ENCODE results near the gene ALOX5.
"Not testable (repeated sequence)": the region's sequence is repeated elsewhere in the genome, so short reads cannot be mapped to it uniquely, and the experiment has no call there.

The ALOX5 gene

GRCh38 chr10:45348196-45348765, 25.7 kb upstream of the ALOX5 start:
- H3K27me3 ChIP-seq (ENCODE audit: control insufficient read depth in 1 of 2, insufficient read depth in 1 of 2, low read length in 2 of 2); H3K9ac ChIP-seq (ENCODE audit: low read length); H3K9me3 ChIP-seq (ENCODE audit: control insufficient read depth, low read length); H2BK120ac ChIP-seq (ENCODE audit: low read depth, low read length); H2AK5ac ChIP-seq (ENCODE audit: low read length, severe bottlenecking); H3K18ac ChIP-seq (ENCODE audit: low read depth in 1 of 2, low read length in 2 of 2); H3K27ac ChIP-seq (ENCODE audit: low read length, poor library complexity, severe bottlenecking); H4K91ac ChIP-seq (ENCODE audit: low read length); H3K4me1 ChIP-seq (ENCODE audit: control insufficient read depth, insufficient read depth, low read depth, low read length); H2BK5ac ChIP-seq (ENCODE audit: low read depth, low read length, poor library complexity, severe bottlenecking); H2BK15ac ChIP-seq (ENCODE audit: low read depth, poor library complexity, severe bottlenecking); H3K36me3 ChIP-seq (ENCODE audit: control insufficient read depth in 1 of 2, insufficient read depth in 2 of 2, low read depth in 1 of 2, low read length in 2 of 2); H3K23ac ChIP-seq (ENCODE audit: low read length in 2 of 2); H3K4ac ChIP-seq (ENCODE audit: low read depth in 1 of 2, low read length in 2 of 2); H2BK12ac ChIP-seq (ENCODE audit: low read length in 2 of 2); H4K8ac ChIP-seq (ENCODE audit: low read length); H3K4me2 ChIP-seq (ENCODE audit: low read length, poor library complexity, severe bottlenecking); DNase-seq; H3K14ac ChIP-seq (ENCODE audit: low read length in 2 of 2); H2AFZ ChIP-seq (ENCODE audit: low read depth, low read length); H3K79me1 ChIP-seq (replicated peaks; ENCODE audit: low read length, poor library complexity, severe bottlenecking); H3K4me3 ChIP-seq (ENCODE audit: insufficient read depth in 1 of 2, low read depth in 1 of 2, low read length in 2 of 2): not testable (repeated sequence)
- WGBS = 89% methylated on average over 26 of the region's 31 CpGs

- no peak overlapping the region for H2BK12ac ChIP-seq (ENCODE audit: low read length in 2 of 2)
- no peak overlapping the region for H2BK5ac ChIP-seq (ENCODE audit: low read depth, low read length, poor library complexity, severe bottlenecking)
- H3K4me2 ChIP-seq (ENCODE audit: low read length, poor library complexity, severe bottlenecking) = no peak overlapping the region
- WGBS = 73% methylated on average over 1 of the region's 1 CpG
- no peak overlapping the region for H3K14ac ChIP-seq (ENCODE audit: low read length in 2 of 2)
- H3K9me3 ChIP-seq (ENCODE audit: control insufficient read depth, low read length) = no peaks in the 10 kb centered on the region
- no peak overlapping the region for H2BK120ac ChIP-seq (ENCODE audit: low read depth, low read length)
- no peaks in the 10 kb centered on the region for H3K4me1 ChIP-seq (ENCODE audit: control insufficient read depth, insufficient read depth, low read depth, low read length)
- H3K4ac ChIP-seq (ENCODE audit: low read depth in 1 of 2, low read length in 2 of 2) = no peak overlapping the region
- no peak overlapping the region for H2AFZ ChIP-seq (ENCODE audit: low read depth, low read length)
- no peak overlapping the region for H4K91ac ChIP-seq (ENCODE audit: low read length)
- DNase-seq = no peak
- H3K27me3 ChIP-seq (ENCODE audit: control insufficient read depth in 1 of 2, insufficient read depth in 1 of 2, low read length in 2 of 2) = peaks cover 0 to 4% of the 10 kb centered on the region in 2 experiments
- H2BK15ac ChIP-seq (ENCODE audit: low read depth, poor library complexity, severe bottlenecking) = no peak overlapping the region
- no peak overlapping the region for H3K23ac ChIP-seq (ENCODE audit: low read length in 2 of 2)
- no peak overlapping the region for H3K18ac ChIP-seq (ENCODE audit: low read depth in 1 of 2, low read length in 2 of 2)
- H3K9ac ChIP-seq (ENCODE audit: low read length) = no peak overlapping the region
- H4K8ac ChIP-seq (ENCODE audit: low read length) = no peak overlapping the region
- H3K36me3 ChIP-seq (ENCODE audit: control insufficient read depth in 1 of 2, insufficient read depth in 2 of 2, low read depth in 1 of 2, low read length in 2 of 2) = no peaks in the 10 kb centered on the region
- no peak overlapping the region for H2AK5ac ChIP-seq (ENCODE audit: low read length, severe bottlenecking)
- no peaks in the 10 kb centered on the region for H3K79me1 ChIP-seq (replicated peaks; ENCODE audit: low read length, poor library complexity, severe bottlenecking)
- H3K4me3 ChIP-seq (ENCODE audit: insufficient read depth in 1 of 2, low read depth in 1 of 2, low read length in 2 of 2) = no peak overlapping the region
- no peak overlapping the region for H3K27ac ChIP-seq (ENCODE audit: low read length, poor library complexity, severe bottlenecking)
Observed at GRCh38 chr10:45353186-45353585, 20.8 kb upstream of the ALOX5 start.

GRCh38 chr10:45354261-45354660, 19.8 kb upstream of the ALOX5 start:
- H3K27me3 ChIP-seq (ENCODE audit: control insufficient read depth in 1 of 2, insufficient read depth in 1 of 2, low read length in 2 of 2) = peaks cover 4% of the 10 kb centered on the region in 2 experiments
- H3K23ac ChIP-seq (ENCODE audit: low read length in 2 of 2) = no peak overlapping the region
- no peak overlapping the region for H2BK5ac ChIP-seq (ENCODE audit: low read depth, low read length, poor library complexity, severe bottlenecking)
- no peak overlapping the region for H2AK5ac ChIP-seq (ENCODE audit: low read length, severe bottlenecking)
- H3K9me3 ChIP-seq (ENCODE audit: control insufficient read depth, low read length) = no peaks in the 10 kb centered on the region
- H3K4me1 ChIP-seq (ENCODE audit: control insufficient read depth, insufficient read depth, low read depth, low read length) = no peaks in the 10 kb centered on the region
- H3K9ac ChIP-seq (ENCODE audit: low read length) = no peak overlapping the region
- H3K4me3 ChIP-seq (ENCODE audit: insufficient read depth in 1 of 2, low read depth in 1 of 2, low read length in 2 of 2) = no peak overlapping the region
- H3K79me1 ChIP-seq (replicated peaks; ENCODE audit: low read length, poor library complexity, severe bottlenecking) = no peaks in the 10 kb centered on the region
- no peak for DNase-seq
- H3K18ac ChIP-seq (ENCODE audit: low read depth in 1 of 2, low read length in 2 of 2) = no peak overlapping the region
- H2AFZ ChIP-seq (ENCODE audit: low read depth, low read length) = no peak overlapping the region
- H3K36me3 ChIP-seq (ENCODE audit: control insufficient read depth in 1 of 2, insufficient read depth in 2 of 2, low read depth in 1 of 2, low read length in 2 of 2) = no peaks in the 10 kb centered on the region
- H2BK12ac ChIP-seq (ENCODE audit: low read length in 2 of 2) = no peak overlapping the region
- WGBS = 80% methylated on average over 3 of the region's 3 CpGs
- no peak overlapping the region for H4K8ac ChIP-seq (ENCODE audit: low read length)
- H2BK120ac ChIP-seq (ENCODE audit: low read depth, low read length) = no peak overlapping the region
- H3K4ac ChIP-seq (ENCODE audit: low read depth in 1 of 2, low read length in 2 of 2) = no peak overlapping the region
- H3K27ac ChIP-seq (ENCODE audit: low read length, poor library complexity, severe bottlenecking) = no peak overlapping the region
- H3K14ac ChIP-seq (ENCODE audit: low read length in 2 of 2) = no peak overlapping the region
- no peak overlapping the region for H3K4me2 ChIP-seq (ENCODE audit: low read length, poor library complexity, severe bottlenecking)
- H2BK15ac ChIP-seq (ENCODE audit: low read depth, poor library complexity, severe bottlenecking) = no peak overlapping the region
- H4K91ac ChIP-seq (ENCODE audit: low read length) = no peak overlapping the region

GRCh38 chr10:45355494-45355893, 18.5 kb upstream of the ALOX5 start:
- Histone ChIP-seq H3K18ac (ENCODE audit: low read depth in 1 of 2, low read length in 2 of 2) (no peak overlapping the region), H3K27ac (ENCODE audit: low read length, poor library complexity, severe bottlenecking) (no peak overlapping the region), H2BK12ac (ENCODE audit: low read length in 2 of 2) (no peak overlapping the region), H3K36me3 (ENCODE audit: control insufficient read depth in 1 of 2, insufficient read depth in 2 of 2, low read depth in 1 of 2, low read length in 2 of 2) (no peaks in the 10 kb centered on the region), H3K79me1 (replicated peaks; ENCODE audit: low read length, poor library complexity, severe bottlenecking) (no peaks in the 10 kb centered on the region), H3K14ac (ENCODE audit: low read length in 2 of 2) (no peak overlapping the region), H3K23ac (ENCODE audit: low read length in 2 of 2) (no peak overlapping the region), H2AFZ (ENCODE audit: low read depth, low read length) (no peak overlapping the region), H4K8ac (ENCODE audit: low read length) (no peak overlapping the region), H4K91ac (ENCODE audit: low read length) (no peak overlapping the region), H2AK5ac (ENCODE audit: low read length, severe bottlenecking) (no peak overlapping the region), H2BK5ac (ENCODE audit: low read depth, low read length, poor library complexity, severe bottlenecking) (no peak overlapping the region), H2BK15ac (ENCODE audit: low read depth, poor library complexity, severe bottlenecking) (no peak overlapping the region), H3K27me3 (ENCODE audit: control insufficient read depth in 1 of 2, insufficient read depth in 1 of 2, low read length in 2 of 2) (peaks cover 4% of the 10 kb centered on the region in 2 experiments), H3K9me3 (ENCODE audit: control insufficient read depth, low read length) (no peaks in the 10 kb centered on the region), H3K4me3 (ENCODE audit: insufficient read depth in 1 of 2, low read depth in 1 of 2, low read length in 2 of 2) (no peak overlapping the region), H3K4ac (ENCODE audit: low read depth in 1 of 2, low read length in 2 of 2) (no peak overlapping the region), H3K9ac (ENCODE audit: low read length) (no peak overlapping the region), H3K4me2 (ENCODE audit: low read length, poor library complexity, severe bottlenecking) (no peak overlapping the region), H3K4me1 (ENCODE audit: control insufficient read depth, insufficient read depth, low read depth, low read length) (no peaks in the 10 kb centered on the region), H2BK120ac (ENCODE audit: low read depth, low read length) (no peak overlapping the region)
- 75% methylated on average over 4 of the region's 4 CpGs for WGBS
- DNase-seq = no peak

Measured in mesenchymal stem cell (in vitro differentiated cells and primary cell).